DND-41 (cell line): ENCODE data around the gene OTUD3.

Experiments used
- ATAC-seq: fragments of 200-7000 bp; cut with Tn5 transposase; 3 replicates; pipeline ENCODE4 v1.9.1; 2021; ENCODE audit warnings: low read depth; ENCODE audit not compliant: insufficient read depth
- DNase-seq: peaks from one replicate; pipeline ENCODE4 v3.0.0-alpha.2; 2020
- H2AFZ ChIP-seq: 2 replicates; pipeline ENCODE4 v1.6.0; 2012; ENCODE audit warnings: low read depth, low read length
- H3K27ac ChIP-seq: 2 replicates; pipeline ENCODE4 v1.5.1; 2012; ENCODE audit warnings: low read length, inconsistent platforms
- H3K27me3 ChIP-seq: fragments of 200-600 bp; sonication (generic); 2 replicates; pipeline ENCODE4 v1.6.0; 2012; ENCODE audit warnings: low read length, mild to moderate bottlenecking, inconsistent platforms; ENCODE audit not compliant: insufficient read depth, poor library complexity
- H3K36me3 ChIP-seq: 2 replicates; pipeline ENCODE4 v1.5.1; 2012; ENCODE audit warnings: low read length, inconsistent platforms; ENCODE audit not compliant: insufficient read depth
- H3K4me1 ChIP-seq: 2 replicates; pipeline ENCODE4 v1.5.1; 2012; ENCODE audit warnings: mild to moderate bottlenecking, low read length; ENCODE audit not compliant: insufficient read depth
- H3K4me2 ChIP-seq: 2 replicates; pipeline ENCODE4 v1.6.0; 2012; ENCODE audit warnings: mild to moderate bottlenecking, moderate library complexity, low read length, inconsistent platforms; ENCODE audit not compliant: insufficient read depth
- H3K4me3 ChIP-seq, 2 experiments: fragments of 200-600 bp in 1 of 2; shearing (Covaris generic) in 1 of 2; 2 replicates each; pipeline ENCODE4 v1.5.1; 2012 to 2016; ENCODE audit warnings: inconsistent platforms in 2 of 2, low read length in 2 of 2, mild to moderate bottlenecking in 2 of 2, low read depth in 1 of 2, moderate library complexity in 1 of 2
- H3K79me2 ChIP-seq: 2 replicates; pipeline ENCODE4 v1.6.0; 2012; ENCODE audit warnings: low read length, inconsistent platforms; ENCODE audit not compliant: insufficient read depth
- H3K9ac ChIP-seq: 2 replicates; pipeline ENCODE4 v1.6.0; 2012; ENCODE audit warnings: low read depth, mild to moderate bottlenecking, inconsistent platforms, low read length, moderate library complexity
- H3K9me3 ChIP-seq: 2 replicates; pipeline ENCODE4 v1.5.1; 2012; ENCODE audit warnings: low read length, moderate library complexity, mild to moderate bottlenecking, inconsistent platforms; ENCODE audit not compliant: insufficient read depth, severe bottlenecking
- H4K20me1 ChIP-seq: 2 replicates; pipeline ENCODE4 v1.6.0; 2012; ENCODE audit warnings: low read length; ENCODE audit not compliant: insufficient read depth
- CTCF ChIP-seq: IDR thresholded peaks from 2 replicates; pipeline ENCODE4 v1.5.1; 2012; ENCODE audit warnings: borderline replicate concordance, low read length, moderate library complexity, mild to moderate bottlenecking; ENCODE audit not compliant: poor library complexity, severe bottlenecking; ENCODE audit errors: extremely low read depth
- EZH2 ChIP-seq: IDR thresholded peaks from 3 replicates; pipeline ENCODE4 v1.6.1; 2012; ENCODE audit warnings: borderline replicate concordance, low read depth, mild to moderate bottlenecking, moderate library complexity, low read length, inconsistent platforms; ENCODE audit not compliant: severe bottlenecking

OTUD3 gene

DNA sequence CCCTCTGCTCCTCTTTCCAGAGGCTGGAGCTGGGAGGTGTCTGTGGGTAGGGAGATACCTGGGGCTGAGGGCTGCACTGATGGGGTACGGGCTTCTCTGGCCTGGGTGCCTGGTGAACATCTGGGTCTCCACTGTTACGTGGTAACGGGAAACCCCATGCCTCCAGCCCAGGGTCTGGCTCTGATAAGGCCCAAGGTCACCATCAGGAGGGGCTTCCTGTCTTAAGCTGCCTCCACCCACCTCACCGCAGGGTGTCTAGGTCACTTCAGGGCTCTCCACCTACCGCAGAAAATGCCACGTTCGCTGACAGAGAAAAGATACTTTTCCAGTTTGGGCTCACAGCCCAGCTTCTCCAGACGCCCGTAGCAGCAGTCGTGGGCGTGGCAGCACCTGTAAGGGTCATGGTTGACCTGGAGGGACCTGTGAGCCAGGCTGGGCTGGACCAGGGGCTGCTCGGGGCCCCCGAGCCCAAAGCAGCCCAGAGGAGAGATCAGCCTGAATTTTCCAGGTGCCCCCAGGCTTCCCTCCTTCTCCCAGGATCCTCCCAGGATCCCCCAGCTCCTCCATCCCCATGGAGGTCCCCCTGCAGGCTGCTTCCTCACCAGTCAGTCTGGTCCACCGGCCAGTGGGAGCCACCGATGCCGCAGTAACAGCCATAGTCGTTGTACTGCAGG, 40.0 kb downstream of the OTUD3 start:
- Histone ChIP-seq H3K9ac (no peak overlapping the region), H4K20me1 (no peaks in the 10 kb centered on the region), H3K79me2 (no peaks in the 10 kb centered on the region), H3K4me3 (no peak overlapping the region), H3K4me1 (no peaks in the 10 kb centered on the region), H3K4me2 (no peak overlapping the region), H3K36me3 (no peaks in the 10 kb centered on the region), H3K27me3 (no peaks in the 10 kb centered on the region), H3K27ac (no peak overlapping the region), H2AFZ (no peak overlapping the region), H3K9me3 (no peaks in the 10 kb centered on the region)
- ATAC-seq (no peak), DNase-seq (no peak)
- TF ChIP-seq EZH2 (no peak), CTCF (no peak)

- H3K79me2 ChIP-seq = no peaks in the 10 kb centered on the region
- H3K27ac ChIP-seq = no peak within 1 kb of the TSS
- H3K4me1 ChIP-seq = no peaks in the 10 kb centered on the region
- no peak within 1 kb of the TSS for H3K4me2 ChIP-seq
- no peaks in the 10 kb centered on the region for H3K27me3 ChIP-seq
- ATAC-seq = no peak
- no peak for TF ChIP-seq EZH2
- TF ChIP-seq CTCF = no peak
- DNase-seq = no peak
- no peak within 1 kb of the TSS for H3K4me3 ChIP-seq
- H3K9me3 ChIP-seq = no peaks in the 10 kb centered on the region
- no peak within 1 kb of the TSS for H2AFZ ChIP-seq
- no peaks in the 10 kb centered on the region for H4K20me1 ChIP-seq
- H3K36me3 ChIP-seq = no peaks in the 10 kb centered on the region
- H3K9ac ChIP-seq = no peak within 1 kb of the TSS
These were observed 41.1 kb downstream of the OTUD3 start, which contains the start of gene PLA2G2E for GRCh38 chr1:19923137-19923952. TSS of gene PLA2G2E (minus strand) at chr1:19923617. CDS start at chr1:19923559, 58 bp downstream.

DNA sequence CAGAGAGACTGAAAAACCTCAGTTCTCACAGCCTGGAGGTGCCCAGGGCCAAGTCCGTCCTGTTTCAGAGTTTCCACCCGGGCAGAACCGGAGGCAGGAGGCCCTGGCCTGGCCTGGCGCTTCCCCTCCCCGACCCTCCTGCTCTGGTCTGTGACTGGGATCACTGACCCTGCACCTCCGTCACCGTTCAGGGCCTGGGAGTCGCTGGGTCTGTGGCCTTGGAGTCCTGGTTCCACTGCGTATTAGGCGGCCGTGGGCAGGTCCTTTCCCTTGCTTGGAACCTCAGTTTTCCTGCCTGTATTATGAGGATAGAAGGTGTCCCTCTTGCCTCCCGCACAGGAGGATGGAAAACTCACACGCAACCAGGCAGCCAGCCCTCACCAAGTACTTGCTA, 41.8 kb downstream of the OTUD3 start:
- no peak for ATAC-seq

More for the DNA sequence above, 41.8 kb downstream of the OTUD3 start:
- no peaks in the 10 kb centered on the region for H3K4me1 ChIP-seq
- no peaks in the 10 kb centered on the region for H3K79me2 ChIP-seq
- H3K4me2 ChIP-seq = no peak overlapping the region
- DNase-seq = no peak
- H3K9me3 ChIP-seq = no peaks in the 10 kb centered on the region
- H3K9ac ChIP-seq = no peak overlapping the region
- no peak for TF ChIP-seq CTCF
- no peak for TF ChIP-seq EZH2
- no peak overlapping the region for H3K4me3 ChIP-seq
- no peaks in the 10 kb centered on the region for H4K20me1 ChIP-seq
- no peak overlapping the region for H3K27ac ChIP-seq
- no peak overlapping the region for H2AFZ ChIP-seq
- no peaks in the 10 kb centered on the region for H3K27me3 ChIP-seq
- no peaks in the 10 kb centered on the region for H3K36me3 ChIP-seq
